GM19372 (cell line): ENCODE data around the gene CCDC88A.
"Not testable (repeated sequence)": the region's sequence is repeated elsewhere in the genome, so short reads cannot be mapped to it uniquely, and the experiment has no call there.

ENCODE experiments used
- ATAC-seq: cut with Tn5 transposase; IDR thresholded peaks from one replicate; pipeline ENCODE4 v1.9.1; 2021; ENCODE audit warnings: mild to moderate bottlenecking, low read depth, moderate library complexity; ENCODE audit not compliant: unreplicated experiment

The CCDC88A gene

GRCh38 chr2:55247025-55247424, 172.6 kb downstream of the CCDC88A start:
- ATAC-seq = no peak

GRCh38 chr2:55245411-55245810, 174.2 kb downstream of the CCDC88A start:
- no peak for ATAC-seq

DNA sequence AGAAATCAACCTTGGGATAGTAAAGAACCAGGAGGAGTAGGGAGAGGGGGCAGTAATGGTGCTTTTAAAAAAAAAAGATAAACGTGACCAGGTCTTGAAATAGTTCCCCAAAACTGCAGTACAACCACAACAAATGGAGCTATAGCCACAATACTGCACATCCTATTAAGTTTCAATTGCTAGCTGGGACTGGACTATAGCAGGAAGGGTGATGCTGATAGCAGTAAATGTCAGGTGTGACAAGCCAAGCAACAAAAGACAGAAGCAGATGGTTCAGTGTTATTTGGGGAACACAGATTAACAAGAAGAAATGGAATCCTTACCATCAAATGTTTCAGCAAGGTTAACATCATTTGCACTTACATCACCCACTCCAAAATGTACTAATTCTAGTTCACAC, 177.0 kb downstream of the CCDC88A start:
- no peak for ATAC-seq

DNA sequence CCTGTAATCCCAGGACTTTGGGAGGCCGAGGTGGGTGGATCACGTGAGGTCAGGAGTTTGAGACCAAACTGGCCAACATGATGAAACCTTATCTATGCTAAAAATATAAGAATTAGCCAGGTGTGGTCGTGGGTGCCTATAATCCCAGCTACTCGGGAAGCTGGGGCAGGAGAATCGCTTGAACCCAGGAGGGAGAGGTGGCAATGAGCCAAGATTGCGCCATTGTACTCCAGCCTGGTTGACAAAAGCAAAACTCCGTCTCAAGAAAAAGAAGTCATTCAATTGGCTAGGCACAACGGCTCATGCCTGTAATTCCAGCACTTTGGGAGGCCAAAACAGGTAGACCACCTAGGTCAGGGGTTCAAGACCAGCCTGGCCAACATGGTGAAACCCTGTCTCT, 178.1 kb downstream of the CCDC88A start:
- ATAC-seq = not testable (repeated sequence)

DNA sequence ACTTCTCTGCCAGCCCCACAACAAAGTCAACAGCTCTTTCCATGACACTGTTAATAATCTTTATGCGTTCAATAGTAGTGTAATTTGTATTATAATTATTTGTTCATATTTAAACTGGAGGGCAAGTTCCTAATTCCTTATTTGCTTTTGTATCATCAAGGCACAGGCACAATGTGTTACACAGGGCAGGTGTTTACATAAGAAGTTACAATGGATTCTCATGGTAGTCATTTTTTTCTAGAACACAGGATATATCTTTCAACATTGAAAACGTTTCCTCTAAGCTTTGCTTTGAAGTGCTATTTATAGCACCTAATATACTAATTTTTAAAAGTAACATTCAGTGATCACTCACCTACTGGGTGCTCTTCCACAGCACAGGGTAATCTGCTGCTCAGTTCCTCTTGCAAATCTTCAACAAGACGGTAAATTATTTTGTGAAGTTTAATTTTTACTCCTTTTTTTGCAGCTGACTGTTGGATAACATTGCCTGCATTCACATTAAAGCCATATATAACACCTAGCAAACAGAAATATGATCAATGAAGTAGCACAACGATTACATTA, 179.9 kb downstream of the CCDC88A start:
- no peak for ATAC-seq
